ENCODE data around the gene CFB. TPM values are rescaled to one million over a fixed set of nuclear protein-coding genes. Genes with fewer than 3 reads are reported as not detected.
"Not testable (repeated sequence)": the region's sequence is repeated elsewhere in the genome, so short reads cannot be mapped to it uniquely, and the experiment has no call there.

Gene CFB
- polyA plus RNA-seq, 1 of the 3 experiments (the other 2 are of a cell fraction): 42.1 TPM

DNA sequence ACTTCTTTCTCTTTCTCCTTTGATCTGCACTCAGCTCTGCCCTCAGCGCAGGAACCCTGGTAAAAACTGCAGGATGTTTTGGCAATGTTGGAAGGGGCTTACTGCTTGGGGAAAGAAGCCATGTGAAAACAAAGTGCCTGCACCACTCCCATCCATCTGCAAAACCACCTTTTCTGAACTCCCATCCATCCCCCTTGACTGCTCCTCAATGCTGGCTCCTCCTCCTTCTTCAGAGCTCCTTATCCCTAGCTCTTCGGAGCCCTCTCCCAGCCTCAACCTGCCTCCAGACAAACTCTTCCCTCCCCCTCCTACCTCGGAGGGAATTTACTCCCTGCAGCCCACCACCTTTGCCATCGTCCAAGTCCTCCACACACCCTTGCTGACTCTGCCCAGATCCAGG lies 39.8 kb upstream of the CFB start:
- CTCF ChIA-PET: interaction anchor here (0.9 to 3.1 kb wide), 2 partner anchors 10 to 46 kb away, joined by 3 to 9 read pairs; no protein-coding TSS in a partner anchor
- H3K79me2 ChIP-seq (ENCODE audit: insufficient read depth): peaks cover 2% of the 10 kb centered on the region; the same call in 1 of the 2 replicates
- TF ChIP-seq SIN3A (IDR thresholded peaks at IDR 0.05; ENCODE audit: borderline replicate concordance, low read depth, low read length) (no peak), FOXJ3 (CRISPR knock-in tag; IDR thresholded peaks at IDR 0.05) (no peak), RCOR1 (IDR thresholded peaks at IDR 0.05; ENCODE audit: low read length) (no peak), SMC3 (IDR thresholded peaks at IDR 0.05; ENCODE audit: low read depth, low read length) (no peak), MXI1 (IDR thresholded peaks at IDR 0.05; ENCODE audit: low read depth, low read length) (no peak), JUND (IDR thresholded peaks at IDR 0.05) (no peak), CHD2 (IDR thresholded peaks at IDR 0.05; ENCODE audit: low read length, partially characterized antibody) (no peak), RAD21 (IDR thresholded peaks at IDR 0.05; ENCODE audit: low read length) (no peak), NFIC (IDR thresholded peaks at IDR 0.05; ENCODE audit: borderline replicate concordance) (no peak), RFX5 (IDR thresholded peaks at IDR 0.05; ENCODE audit: low read length) (no peak), GABPA (IDR thresholded peaks at IDR 0.05; ENCODE audit: low read depth) (no peak)
- TF ChIP-seq, protein P1, sequence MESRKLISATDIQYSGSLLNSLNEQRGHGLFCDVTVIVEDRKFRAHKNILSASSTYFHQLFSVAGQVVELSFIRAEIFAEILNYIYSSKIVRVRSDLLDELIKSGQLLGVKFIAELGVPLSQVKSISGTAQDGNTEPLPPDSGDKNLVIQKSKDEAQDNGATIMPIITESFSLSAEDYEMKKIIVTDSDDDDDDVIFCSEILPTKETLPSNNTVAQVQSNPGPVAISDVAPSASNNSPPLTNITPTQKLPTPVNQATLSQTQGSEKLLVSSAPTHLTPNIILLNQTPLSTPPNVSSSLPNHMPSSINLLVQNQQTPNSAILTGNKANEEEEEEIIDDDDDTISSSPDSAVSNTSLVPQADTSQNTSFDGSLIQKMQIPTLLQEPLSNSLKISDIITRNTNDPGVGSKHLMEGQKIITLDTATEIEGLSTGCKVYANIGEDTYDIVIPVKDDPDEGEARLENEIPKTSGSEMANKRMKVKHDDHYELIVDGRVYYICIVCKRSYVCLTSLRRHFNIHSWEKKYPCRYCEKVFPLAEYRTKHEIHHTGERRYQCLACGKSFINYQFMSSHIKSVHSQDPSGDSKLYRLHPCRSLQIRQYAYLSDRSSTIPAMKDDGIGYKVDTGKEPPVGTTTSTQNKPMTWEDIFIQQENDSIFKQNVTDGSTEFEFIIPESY (IDR thresholded peaks at IDR 0.05; ENCODE audit: borderline replicate concordance, low read depth): no peak
- TF ChIP-seq, protein P2, sequence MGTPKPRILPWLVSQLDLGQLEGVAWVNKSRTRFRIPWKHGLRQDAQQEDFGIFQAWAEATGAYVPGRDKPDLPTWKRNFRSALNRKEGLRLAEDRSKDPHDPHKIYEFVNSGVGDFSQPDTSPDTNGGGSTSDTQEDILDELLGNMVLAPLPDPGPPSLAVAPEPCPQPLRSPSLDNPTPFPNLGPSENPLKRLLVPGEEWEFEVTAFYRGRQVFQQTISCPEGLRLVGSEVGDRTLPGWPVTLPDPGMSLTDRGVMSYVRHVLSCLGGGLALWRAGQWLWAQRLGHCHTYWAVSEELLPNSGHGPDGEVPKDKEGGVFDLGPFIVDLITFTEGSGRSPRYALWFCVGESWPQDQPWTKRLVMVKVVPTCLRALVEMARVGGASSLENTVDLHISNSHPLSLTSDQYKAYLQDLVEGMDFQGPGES (IDR thresholded peaks at IDR 0.05; ENCODE audit: low read depth, low read length): no peak
- TF ChIP-seq, protein P3, sequence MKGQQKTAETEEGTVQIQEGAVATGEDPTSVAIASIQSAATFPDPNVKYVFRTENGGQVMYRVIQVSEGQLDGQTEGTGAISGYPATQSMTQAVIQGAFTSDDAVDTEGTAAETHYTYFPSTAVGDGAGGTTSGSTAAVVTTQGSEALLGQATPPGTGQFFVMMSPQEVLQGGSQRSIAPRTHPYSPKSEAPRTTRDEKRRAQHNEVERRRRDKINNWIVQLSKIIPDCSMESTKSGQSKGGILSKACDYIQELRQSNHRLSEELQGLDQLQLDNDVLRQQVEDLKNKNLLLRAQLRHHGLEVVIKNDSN (IDR thresholded peaks at IDR 0.05; ENCODE audit: borderline replicate concordance, low read depth): no peak
- TF ChIP-seq, protein P4, sequence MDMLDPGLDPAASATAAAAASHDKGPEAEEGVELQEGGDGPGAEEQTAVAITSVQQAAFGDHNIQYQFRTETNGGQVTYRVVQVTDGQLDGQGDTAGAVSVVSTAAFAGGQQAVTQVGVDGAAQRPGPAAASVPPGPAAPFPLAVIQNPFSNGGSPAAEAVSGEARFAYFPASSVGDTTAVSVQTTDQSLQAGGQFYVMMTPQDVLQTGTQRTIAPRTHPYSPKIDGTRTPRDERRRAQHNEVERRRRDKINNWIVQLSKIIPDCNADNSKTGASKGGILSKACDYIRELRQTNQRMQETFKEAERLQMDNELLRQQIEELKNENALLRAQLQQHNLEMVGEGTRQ (IDR thresholded peaks at IDR 0.05; ENCODE audit: borderline replicate concordance, low read depth, low read length): no peak
- H3K27me3 ChIP-seq (ENCODE audit: insufficient read depth): no peaks in the 10 kb centered on the region
- H3K4me2 ChIP-seq: no peak overlapping the region
- H3K9me2 ChIP-seq: no peaks in the 10 kb centered on the region
- peaks cover 28% of the 10 kb centered on the region for H3F3A ChIP-seq (replicated peaks; ENCODE audit: insufficient read depth)
- no peaks in the 10 kb centered on the region for H3K36me3 ChIP-seq (replicated peaks in 1 of 2; ENCODE audit: control insufficient read depth in 1 of 2, insufficient read depth in 2 of 2, low read length in 1 of 2)
- DNase-seq: no peak
- H4K20me1 ChIP-seq (ENCODE audit: insufficient read depth): no peaks in the 10 kb centered on the region
- POLR2A ChIA-PET: no interaction called here
- H3K9ac ChIP-seq: no peak overlapping the region
- no peak overlapping the region for H3K27ac ChIP-seq (ENCODE audit: low read depth in 2 of 2, low read length in 1 of 2)
- H3K4me3 ChIP-seq (ENCODE audit: low read depth in 2 of 2, low read length in 1 of 2): no peak overlapping the region
- 64% methylated on average over 4 of the region's 4 CpGs for WGBS (ENCODE audit: low lambda C conversion rate)
- H3K9me3 ChIP-seq: no peaks in the 10 kb centered on the region
- H2AFZ ChIP-seq (ENCODE audit: low read depth): no peak overlapping the region
- H3K4me1 ChIP-seq (ENCODE audit: control insufficient read depth in 1 of 2, insufficient read depth in 2 of 2, low read depth in 1 of 2, low read length in 1 of 2): peaks cover 4 to 9% of the 10 kb centered on the region in 2 experiments; a peak in 1 of 4 replicates

DNA sequence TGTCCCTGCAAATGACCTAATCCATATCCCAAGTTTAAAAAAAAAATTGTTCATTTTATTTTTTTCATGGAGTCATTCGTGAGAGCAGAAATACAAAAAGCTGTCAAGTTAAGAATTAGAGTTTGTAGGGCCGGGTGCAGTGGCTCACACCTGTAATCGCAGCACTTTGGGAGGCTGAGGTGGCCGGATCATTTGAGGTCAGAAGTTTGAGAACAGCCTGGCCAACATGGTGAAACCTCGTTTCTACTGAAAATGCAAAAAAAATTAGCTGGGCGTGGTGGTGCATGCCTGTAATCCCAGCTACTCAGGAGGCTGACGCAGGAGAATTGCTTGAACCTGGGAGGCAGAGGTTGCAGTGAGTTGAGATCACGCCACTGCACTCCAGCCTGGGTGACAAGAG lies 39.2 kb upstream of the CFB start:
- POLR2A ChIA-PET: interaction anchor here (0.6 kb wide), 1 partner anchor 1636 kb away, joined by 3 read pairs; no protein-coding TSS in a partner anchor
- H3K9ac ChIP-seq: not testable (repeated sequence)
- CTCF ChIA-PET: interaction anchor here (3.1 kb wide), 1 partner anchor 46 kb away, joined by 9 read pairs; no protein-coding TSS in a partner anchor

More for the DNA sequence above, 39.2 kb upstream of the CFB start:
- DNase-seq; H3K9me3 ChIP-seq; H3K4me3 ChIP-seq (ENCODE audit: low read depth in 2 of 2, low read length in 1 of 2); H3K79me2 ChIP-seq (ENCODE audit: insufficient read depth); H3K9me2 ChIP-seq; H3K36me3 ChIP-seq (replicated peaks in 1 of 2; ENCODE audit: control insufficient read depth in 1 of 2, insufficient read depth in 2 of 2, low read length in 1 of 2); H3K27ac ChIP-seq (ENCODE audit: low read depth in 2 of 2, low read length in 1 of 2); H3K27me3 ChIP-seq (ENCODE audit: insufficient read depth); H4K20me1 ChIP-seq (ENCODE audit: insufficient read depth); H3K4me2 ChIP-seq; H3K4me1 ChIP-seq (ENCODE audit: control insufficient read depth in 1 of 2, insufficient read depth in 2 of 2, low read depth in 1 of 2, low read length in 1 of 2); H2AFZ ChIP-seq (ENCODE audit: low read depth): not testable (repeated sequence)
- 82% methylated on average over 8 of the region's 8 CpGs for WGBS (ENCODE audit: low lambda C conversion rate)
- H3F3A ChIP-seq (replicated peaks; ENCODE audit: insufficient read depth): peaks cover 30% of the 10 kb centered on the region
